ENCODE data around the gene HLA-B. TPM values are rescaled to one million over a fixed set of nuclear protein-coding genes. Genes with fewer than 3 reads are reported as not detected.

HLA-B gene
- total RNA-seq, 2 donors from 2014 or later = 3,089 to 4,180 TPM

DNA sequence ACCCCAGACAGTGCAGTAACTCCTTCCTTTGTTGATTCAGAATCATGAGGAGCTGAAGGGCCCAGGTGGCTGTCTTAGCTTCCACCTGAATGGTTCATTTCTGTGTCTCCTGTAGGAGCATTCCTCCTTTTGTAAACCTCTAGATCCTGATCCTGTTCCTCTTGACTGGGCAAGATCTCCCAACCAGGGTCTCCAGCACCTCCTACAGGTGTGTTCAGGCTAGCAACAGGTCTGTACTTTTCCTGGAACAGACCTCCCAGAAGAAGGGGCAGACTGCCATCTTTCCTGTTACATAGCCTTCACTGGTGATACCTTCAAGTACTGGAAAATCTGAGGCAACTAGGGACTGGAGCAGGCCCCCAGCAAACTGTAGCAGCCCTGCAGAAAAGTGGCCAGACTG lies 35.2 kb downstream of the HLA-B start:
- no peaks in the 10 kb centered on the region for H3K36me3 Mint-ChIP-seq (ENCODE audit: low read depth)
- peaks cover 27% of the 10 kb centered on the region for H3K27me3 Mint-ChIP-seq
- no peak overlapping the region for H3K4me3 Mint-ChIP-seq
- no peak overlapping the region for H3K27ac Mint-ChIP-seq
- H3K4me1 Mint-ChIP-seq = no peaks in the 10 kb centered on the region
- H3K9me3 Mint-ChIP-seq = no peaks in the 10 kb centered on the region
- ATAC-seq (replicated peaks) = no peak

DNA sequence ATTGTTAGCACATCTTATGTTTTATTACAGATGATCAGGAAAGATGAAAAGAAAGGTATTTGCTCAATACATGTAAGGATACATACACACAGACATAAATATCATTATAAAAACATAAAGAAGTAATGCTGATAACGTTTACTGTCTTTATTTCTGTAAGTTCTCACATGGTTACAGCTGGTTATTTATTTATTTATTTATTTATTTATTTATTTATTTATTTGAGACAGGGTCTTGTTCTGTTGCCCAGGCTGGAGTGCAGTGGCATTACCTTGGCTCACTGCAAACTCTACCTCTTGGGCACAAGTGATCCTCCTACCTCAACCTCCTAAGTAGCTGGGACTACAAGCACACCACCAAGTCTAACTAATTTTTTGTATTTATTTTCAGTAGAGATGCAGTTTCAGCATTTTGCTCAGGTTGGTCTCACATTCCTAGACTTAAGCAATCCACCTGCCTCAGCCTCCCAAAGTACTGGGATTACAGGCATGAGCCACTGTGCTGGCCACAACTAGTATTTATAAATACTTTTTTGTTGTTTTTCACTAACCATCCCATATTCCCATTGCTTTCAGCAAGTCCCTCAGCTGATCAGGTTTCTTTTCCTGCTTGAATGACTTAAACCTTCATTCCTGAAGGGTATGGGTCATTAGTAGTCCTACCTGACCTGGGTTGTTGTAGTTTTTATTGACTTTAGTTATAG lies 35.8 kb downstream of the HLA-B start:
- Mint-ChIP-seq H3K27me3 (peaks cover 27% of the 10 kb centered on the region), H3K4me1 (no peaks in the 10 kb centered on the region), H3K9me3 (no peaks in the 10 kb centered on the region), H3K27ac (no peak overlapping the region), H3K4me3 (no peak overlapping the region), H3K36me3 (ENCODE audit: low read depth) (no peaks in the 10 kb centered on the region)
- ATAC-seq (replicated peaks) = no peak

DNA sequence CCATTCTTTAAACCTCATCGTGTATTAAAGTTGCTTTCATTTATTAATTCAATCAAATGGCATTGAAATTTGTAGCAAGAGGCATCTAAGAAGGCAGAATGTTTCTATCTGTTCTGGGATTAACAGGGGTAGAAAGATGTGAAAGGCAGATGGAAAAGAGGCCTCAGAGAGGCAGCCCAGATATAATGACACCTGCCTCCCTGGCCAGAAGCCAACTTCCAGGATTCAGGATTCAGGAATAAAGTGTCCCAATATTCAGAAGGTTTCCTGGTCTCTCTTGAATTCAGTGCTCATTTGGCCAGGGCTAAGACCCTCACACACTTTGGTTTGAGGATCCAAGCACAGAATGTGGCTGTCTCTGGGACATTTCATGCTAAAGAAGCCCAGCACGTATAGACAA lies 39.9 kb downstream of the HLA-B start:
- H3K9me3 Mint-ChIP-seq = no peaks in the 10 kb centered on the region
- H3K27me3 Mint-ChIP-seq = peaks cover 16% of the 10 kb centered on the region
- no peak for ATAC-seq (replicated peaks)
- no peaks in the 10 kb centered on the region for H3K4me1 Mint-ChIP-seq
- no peaks in the 10 kb centered on the region for H3K36me3 Mint-ChIP-seq (ENCODE audit: low read depth)
- H3K27ac Mint-ChIP-seq = no peak overlapping the region
- H3K4me3 Mint-ChIP-seq = no peak overlapping the region

DNA sequence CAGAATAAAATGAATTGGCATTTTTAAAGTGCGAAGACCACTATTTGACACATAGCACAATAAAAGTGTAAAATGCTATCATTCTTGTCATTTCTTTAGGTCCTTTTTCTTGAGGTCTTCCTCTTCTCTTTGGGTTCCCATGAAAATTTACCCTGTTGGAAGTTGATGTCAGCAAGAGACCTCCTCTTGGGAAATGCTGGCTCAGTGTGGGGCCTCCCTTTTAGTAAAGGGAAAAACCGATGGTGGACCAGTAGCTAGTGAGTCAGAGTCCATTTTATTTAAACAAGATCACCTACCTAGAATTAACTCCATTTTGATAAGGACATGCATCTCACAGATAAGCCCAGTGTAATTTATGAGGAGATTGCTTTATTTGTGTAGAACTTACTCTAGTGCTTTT lies 47.3 kb downstream of the HLA-B start:
- Mint-ChIP-seq H3K27ac (no peak overlapping the region), H3K27me3 (peaks cover 5% of the 10 kb centered on the region), H3K4me1 (peaks cover 7% of the 10 kb centered on the region), H3K4me3 (peak overlapping the region; percentile 74), H3K9me3 (no peaks in the 10 kb centered on the region), H3K36me3 (ENCODE audit: low read depth) (no peaks in the 10 kb centered on the region)
- ATAC-seq (replicated peaks) = no peak

DNA sequence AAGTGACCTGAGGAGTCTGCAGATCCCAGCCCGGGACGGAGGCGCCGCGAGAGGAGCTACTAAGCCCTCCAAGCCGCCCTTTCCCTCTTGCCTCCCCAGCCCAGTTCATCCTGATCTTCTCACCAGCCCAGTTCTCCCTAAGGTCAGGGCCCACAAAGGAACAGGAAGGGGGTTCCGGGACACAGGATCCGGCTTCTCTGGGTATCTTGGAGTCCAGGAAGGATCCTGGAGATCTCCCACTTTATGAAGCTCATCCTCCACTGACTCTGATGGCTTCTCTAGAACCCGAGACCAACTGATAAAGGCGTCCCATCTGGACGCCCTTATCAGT lies 48.2 kb downstream of the HLA-B start:
- Mint-ChIP-seq H3K9me3 (no peaks in the 10 kb centered on the region), H3K4me1 (peaks cover 7% of the 10 kb centered on the region), H3K27ac (no peak overlapping the region), H3K4me3 (peak overlapping the region; percentile 74), H3K36me3 (ENCODE audit: low read depth) (no peaks in the 10 kb centered on the region), H3K27me3 (peaks cover 3% of the 10 kb centered on the region)
- ATAC-seq (replicated peaks) = no peak

DNA sequence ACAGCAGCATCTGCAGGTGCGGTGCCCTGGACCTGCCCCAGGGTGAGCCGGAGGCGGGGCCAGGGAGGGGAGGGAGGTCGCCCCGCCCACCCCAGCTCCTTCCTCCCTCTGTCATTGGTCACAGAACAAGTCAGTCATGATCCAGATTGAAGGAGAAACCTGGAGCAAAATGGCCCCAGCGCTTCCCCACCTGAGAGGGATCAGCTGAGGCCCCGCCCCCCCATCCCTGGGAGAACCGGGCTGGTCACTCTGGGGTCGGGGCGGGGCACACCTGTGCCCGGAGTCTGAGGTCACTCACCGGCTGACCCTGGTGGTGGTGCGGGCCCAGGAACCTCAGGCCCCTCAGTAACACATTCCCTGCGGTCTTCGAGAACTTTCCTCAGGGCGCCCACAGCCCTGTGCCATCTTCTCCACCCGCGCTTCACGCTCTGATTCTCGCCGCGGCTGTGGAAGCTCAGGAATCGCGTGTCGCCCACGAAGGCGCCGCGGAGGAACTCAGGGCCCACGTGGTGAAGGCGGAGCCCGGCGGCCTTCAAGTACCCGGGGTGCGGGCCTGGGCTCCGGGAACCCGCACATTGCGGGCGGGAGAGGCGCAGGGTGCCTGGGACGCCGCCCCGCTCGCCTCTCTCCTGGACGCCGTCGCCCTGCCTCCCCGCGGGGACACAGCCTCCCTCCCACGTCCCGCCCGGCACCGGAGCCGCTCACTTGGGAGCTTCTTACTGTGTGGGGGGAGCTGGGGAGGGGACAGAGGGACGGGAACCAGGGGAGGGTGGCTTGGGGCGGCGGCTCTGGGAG lies 48.7 kb downstream of the HLA-B start:
- H3K27me3 Mint-ChIP-seq = peaks cover 3% of the 10 kb centered on the region
- ATAC-seq (replicated peaks) = peak; percentile 88
- peaks cover 7% of the 10 kb centered on the region for H3K4me1 Mint-ChIP-seq
- no peaks in the 10 kb centered on the region for H3K36me3 Mint-ChIP-seq (ENCODE audit: low read depth)
- H3K27ac Mint-ChIP-seq = no peak overlapping the region
- H3K4me3 Mint-ChIP-seq = peak overlapping the region; percentile 74
- H3K9me3 Mint-ChIP-seq = no peaks in the 10 kb centered on the region

DNA sequence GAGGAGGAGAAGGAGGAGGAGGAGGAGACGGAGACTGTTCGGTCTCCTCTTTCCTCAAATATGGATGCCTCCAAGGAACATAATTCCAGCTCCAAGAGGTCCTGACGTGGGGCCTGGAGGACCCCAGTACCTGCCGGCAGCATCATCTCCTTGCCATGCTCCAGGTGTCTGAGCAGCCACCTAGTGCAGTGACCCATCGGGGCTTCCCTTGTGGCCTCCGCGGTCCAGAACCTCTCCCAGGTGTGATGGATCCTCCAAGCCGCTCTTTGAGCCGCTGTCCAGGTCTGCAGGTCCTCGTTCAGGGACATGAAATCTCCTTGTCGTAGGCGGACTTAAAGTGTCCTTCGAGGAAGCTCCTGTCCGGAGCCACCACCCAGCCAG lies 49.3 kb downstream of the HLA-B start:
- Mint-ChIP-seq H3K27ac (no peak overlapping the region), H3K27me3 (peaks cover 3% of the 10 kb centered on the region), H3K9me3 (no peaks in the 10 kb centered on the region), H3K4me1 (peaks cover 7% of the 10 kb centered on the region), H3K36me3 (ENCODE audit: low read depth) (no peaks in the 10 kb centered on the region), H3K4me3 (peak overlapping the region; percentile 74)
- no peak for ATAC-seq (replicated peaks)

DNA sequence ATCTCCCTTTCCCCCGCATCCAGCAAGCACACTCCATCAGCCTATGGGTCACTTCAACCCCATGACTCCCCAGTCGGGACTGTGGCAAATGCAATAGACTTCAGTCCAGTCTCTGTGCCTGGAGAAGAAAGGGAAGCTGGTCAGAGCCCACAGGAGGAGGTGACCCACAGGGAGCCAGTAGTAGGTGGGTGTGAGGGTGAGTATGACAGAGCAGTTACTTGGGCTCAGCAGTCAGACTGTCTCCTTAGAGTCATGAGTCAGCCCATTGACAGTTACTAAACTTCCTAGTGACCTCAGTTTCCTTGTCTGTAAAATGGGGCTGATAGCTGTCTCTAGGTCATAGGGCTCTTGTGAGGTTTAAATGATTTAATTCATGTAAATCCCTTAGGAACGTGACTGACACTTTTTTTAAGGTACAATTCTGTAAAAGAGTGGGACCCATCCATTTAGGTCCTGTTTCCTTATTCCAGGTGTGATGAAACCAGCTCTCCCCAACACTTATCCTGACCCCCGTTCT lies 51.2 kb downstream of the HLA-B start:
- Mint-ChIP-seq H3K27me3 (peaks cover 5% of the 10 kb centered on the region), H3K4me1 (peaks cover 7% of the 10 kb centered on the region), H3K4me3 (no peak overlapping the region), H3K27ac (peak overlapping the region; percentile 8), H3K9me3 (no peaks in the 10 kb centered on the region), H3K36me3 (ENCODE audit: low read depth) (no peaks in the 10 kb centered on the region)
- peak; percentile 79 for ATAC-seq (replicated peaks)

DNA sequence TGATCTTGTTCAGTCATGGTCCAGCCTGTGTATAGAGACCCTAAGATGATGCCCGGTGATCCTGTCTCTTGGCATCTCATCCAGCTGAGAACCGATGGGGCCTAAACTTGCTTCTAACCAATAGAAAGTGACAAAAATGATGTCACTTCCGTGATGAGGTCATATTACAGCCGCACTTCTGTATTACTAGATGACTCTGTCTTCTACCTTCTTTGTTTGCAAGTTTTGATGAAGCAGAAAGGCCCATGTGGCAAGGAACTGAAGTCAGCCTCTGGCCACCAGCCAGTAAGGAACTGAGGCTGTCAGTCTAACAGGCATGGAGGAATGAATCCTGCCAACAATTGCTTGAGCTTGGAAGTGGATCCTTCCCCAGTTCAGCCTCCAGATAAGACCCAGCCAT lies 52.3 kb downstream of the HLA-B start:
- H3K4me1 Mint-ChIP-seq = peaks cover 7% of the 10 kb centered on the region
- no peaks in the 10 kb centered on the region for H3K9me3 Mint-ChIP-seq
- no peaks in the 10 kb centered on the region for H3K36me3 Mint-ChIP-seq (ENCODE audit: low read depth)
- ATAC-seq (replicated peaks) = peak; percentile 28
- H3K27me3 Mint-ChIP-seq = peaks cover 8% of the 10 kb centered on the region
- H3K27ac Mint-ChIP-seq = no peak overlapping the region
- H3K4me3 Mint-ChIP-seq = no peak overlapping the region

Other genes with a start within 250 kb of the HLA-B start
- gene C6orf15, start 244.6 kb downstream of the HLA-B start, total RNA-seq = not detected
- gene PSORS1C1, start 242.4 kb downstream of the HLA-B start, total RNA-seq = not detected
- not detected for gene CDSN, start 236.7 kb downstream of the HLA-B start, total RNA-seq
- gene PSORS1C2, start 218.1 kb downstream of the HLA-B start, total RNA-seq = not detected
- gene CCHCR1, start 199.4 kb downstream of the HLA-B start, total RNA-seq = 10 to 100 TPM; 52.4 to 85.5 TPM
- 100 to 1,000 TPM in 1 of 2 donors, 10 to 100 TPM in 1; 91.1 to 125 TPM for gene TCF19, start 198.6 kb downstream of the HLA-B start, total RNA-seq
- gene POU5F1, start 186.5 kb downstream of the HLA-B start, total RNA-seq = under 1 TPM in 1 of 2 donors, not detected in 1; 0.16 TPM
- gene HLA-C, start 85.1 kb downstream of the HLA-B start, total RNA-seq = 1,000 to 10,000 TPM in 1 of 2 donors, 100 to 1,000 TPM in 1; 620 to 1,648 TPM
- 10 to 100 TPM; 11.6 to 16.2 TPM for gene MICA, start 46.4 kb upstream of the HLA-B start, total RNA-seq
- gene MICB, start 141.0 kb upstream of the HLA-B start, total RNA-seq = 10 to 100 TPM; 25.8 to 34.3 TPM
- not detected for gene MCCD1, start 171.8 kb upstream of the HLA-B start, total RNA-seq
- 100 to 1,000 TPM; 558 to 568 TPM for gene DDX39B, start 184.8 kb upstream of the HLA-B start, total RNA-seq
- gene ATP6V1G2, start 189.4 kb upstream of the HLA-B start, total RNA-seq = 1 to 10 TPM; 2.1 to 2.4 TPM
- gene NFKBIL1, start 190.4 kb upstream of the HLA-B start, total RNA-seq = 10 to 100 TPM; 14.1 to 29.8 TPM
- gene LTA, start 215.1 kb upstream of the HLA-B start, total RNA-seq = 100 to 1,000 TPM; 163 to 567 TPM
- 100 to 1,000 TPM in 1 of 2 donors, 10 to 100 TPM in 1; 69.5 to 199 TPM for gene TNF, start 218.4 kb upstream of the HLA-B start, total RNA-seq
- gene LTB, start 225.2 kb upstream of the HLA-B start, total RNA-seq = 100 to 1,000 TPM; 269 to 395 TPM
- gene LST1, start 229.1 kb upstream of the HLA-B start, total RNA-seq = 10 to 100 TPM in 1 of 2 donors, 1 to 10 TPM in 1; 8.1 to 28.7 TPM
- 10 to 100 TPM; 25.4 to 28.6 TPM for gene NCR3, start 235.8 kb upstream of the HLA-B start, total RNA-seq

All from activated T-helper 17 cell treated with anti-CD3 and anti-CD28 coated beads, Interleukin-2, amount 50 U/mL, for 72 hours (primary cell).